Neural crest cell (in vitro differentiated cells): ENCODE measurements around the gene ZNF516. TPM values are rescaled to one million over a fixed set of nuclear protein-coding genes. Genes with fewer than 3 reads are reported as not detected.

Experiments used
- DNase-seq: peaks from one replicate; pipeline ENCODE4 v3.0.0; 2021; ENCODE audit warnings: low read depth, mixed read lengths, low spot score
- H3K27ac Mint-ChIP-seq: one replicate; pipeline ENCODE4 v1.8.0; 2021; ENCODE audit warnings: mild to moderate bottlenecking, mixed read lengths; ENCODE audit not compliant: unreplicated experiment
- H3K27me3 Mint-ChIP-seq: 2 replicates; pipeline ENCODE4 v1.8.0; 2021; ENCODE audit warnings: low read depth, mild to moderate bottlenecking, mixed read lengths
- H3K36me3 Mint-ChIP-seq: 2 replicates; pipeline ENCODE4 v1.8.0; 2021; ENCODE audit warnings: low read depth, mild to moderate bottlenecking, mixed read lengths
- H3K4me1 Mint-ChIP-seq: 2 replicates; pipeline ENCODE4 v1.8.0; 2021; ENCODE audit warnings: mixed read lengths
- H3K4me3 Mint-ChIP-seq: one replicate; pipeline ENCODE4 v1.8.0; 2021; ENCODE audit warnings: mild to moderate bottlenecking, mixed read lengths
- H3K9me3 Mint-ChIP-seq: 2 replicates; pipeline ENCODE4 v1.8.0; 2021; ENCODE audit warnings: mixed read lengths
- CTCF ChIP-seq: fragments of 200-600 bp; sonication (generic); conservative IDR thresholded peaks from 2 replicates; pipeline ENCODE4 v1.5.0; 2021; ENCODE audit warnings: antibody characterized with exemption, mild to moderate bottlenecking
- total RNA-seq: library from RNA; stranded (reverse); gene quantifications from 2 replicates; pipeline ENCODE4 v1.2.1, GENCODE V29; 2021

Gene ZNF516
- total RNA-seq, 1 donor from 2014 or later = 91.2 TPM

- no peaks in the 10 kb centered on the region for H3K27me3 Mint-ChIP-seq
- peaks cover 67% of the 10 kb centered on the region for H3K4me1 Mint-ChIP-seq
- TF ChIP-seq CTCF = no peak
- H3K4me3 Mint-ChIP-seq = no peak overlapping the region
- H3K36me3 Mint-ChIP-seq = peaks cover 18% of the 10 kb centered on the region
- no peaks in the 10 kb centered on the region for H3K9me3 Mint-ChIP-seq
- DNase-seq = no peak
- H3K27ac Mint-ChIP-seq = no peak overlapping the region
Measured at GRCh38 chr18:76428396-76429261, 66.4 kb downstream of the ZNF516 start.

- H3K36me3 Mint-ChIP-seq = peaks cover 2% of the 10 kb centered on the region
- no peaks in the 10 kb centered on the region for H3K27me3 Mint-ChIP-seq
- H3K27ac Mint-ChIP-seq = no peak overlapping the region
- peak; percentile 62 for DNase-seq
- no peaks in the 10 kb centered on the region for H3K9me3 Mint-ChIP-seq
- peaks cover 68% of the 10 kb centered on the region for H3K4me1 Mint-ChIP-seq
- peak; percentile 79 for TF ChIP-seq CTCF
- H3K4me3 Mint-ChIP-seq = no peak overlapping the region
Measured at GRCh38 chr18:76426737-76427305, 68.2 kb downstream of the ZNF516 start.

- no peak for TF ChIP-seq CTCF
- no peak overlapping the region for H3K4me3 Mint-ChIP-seq
- no peak for DNase-seq
- H3K36me3 Mint-ChIP-seq = peaks cover 2% of the 10 kb centered on the region
- H3K27ac Mint-ChIP-seq = no peak overlapping the region
- no peaks in the 10 kb centered on the region for H3K27me3 Mint-ChIP-seq
- peaks cover 59% of the 10 kb centered on the region for H3K4me1 Mint-ChIP-seq
- H3K9me3 Mint-ChIP-seq = no peaks in the 10 kb centered on the region
Measured at GRCh38 chr18:76425146-76426131, 69.6 kb downstream of the ZNF516 start.

GRCh38 chr18:76422838-76423237 is 72.2 kb downstream of the ZNF516 start:
- TF ChIP-seq CTCF = no peak
- Mint-ChIP-seq H3K4me1 (peaks cover 44% of the 10 kb centered on the region), H3K36me3 (no peaks in the 10 kb centered on the region), H3K27me3 (no peaks in the 10 kb centered on the region), H3K9me3 (no peaks in the 10 kb centered on the region), H3K27ac (no peak overlapping the region), H3K4me3 (no peak overlapping the region)
- DNase-seq = no peak

- Mint-ChIP-seq H3K4me3 (no peak overlapping the region), H3K4me1 (peaks cover 45% of the 10 kb centered on the region), H3K36me3 (no peaks in the 10 kb centered on the region), H3K27ac (no peak overlapping the region), H3K9me3 (no peaks in the 10 kb centered on the region), H3K27me3 (no peaks in the 10 kb centered on the region)
- TF ChIP-seq CTCF = no peak
- no peak for DNase-seq
Measured at GRCh38 chr18:76422121-76422520, 72.9 kb downstream of the ZNF516 start.
